SK-N-SH (cell line): ENCODE results near the gene DENND1A. TPM values are rescaled to one million over a fixed set of nuclear protein-coding genes. Genes with fewer than 3 reads are reported as not detected.

Experiments
- CTCF ChIA-PET: fragments of 300-600, 350-600 bp; formaldehyde crosslinking; extraction: SDS; loops from one replicate; lab custom pipeline; 2021; lab: Yijun Ruan, JAX
- POLR2A ChIA-PET: fragments of 350-600 bp; sonication (Branson Sonifier 250); formaldehyde crosslinking; extraction: SDS; loops from one replicate; lab custom pipeline; 2020; ENCODE audit warnings: antibody characterized with exemption, inconsistent platforms; lab: Yijun Ruan, JAX
- DNase-seq: peaks from one replicate; pipeline ENCODE4 v3.0.0; 2012
- H2AFZ ChIP-seq: fragments of 200-600 bp; sonication (generic); 2 replicates; pipeline ENCODE4 v1.8.1; 2016; ENCODE audit warnings: antibody characterized with exemption, mild to moderate bottlenecking, low read depth
- H3F3A ChIP-seq: fragments of 200-600 bp; sonication (generic); replicated peaks from 2 replicates; pipeline ENCODE3; 2016; ENCODE audit warnings: antibody characterized with exemption, mild to moderate bottlenecking; ENCODE audit not compliant: insufficient read depth
- H3K27ac ChIP-seq, 2 experiments: fragments of 200-500 bp in 1 of 2; fragments of 200-600 bp in 1 of 2; sonication (Bioruptor generic) in 1 of 2; sonication (generic), shearing (Covaris generic) in 1 of 2; 2 replicates each; pipeline versions ENCODE4 v1.5.1 to v1.6.1; 2014 to 2016; ENCODE audit warnings: low read depth in 2 of 2, inconsistent platforms in 1 of 2, low read length in 1 of 2, mild to moderate bottlenecking in 1 of 2, mixed read lengths in 1 of 2
- H3K27me3 ChIP-seq: fragments of 200-600 bp; sonication (generic), shearing (Covaris generic); 2 replicates; pipeline ENCODE4 v1.6.1; 2016; ENCODE audit warnings: mixed run types; ENCODE audit not compliant: insufficient read depth
- H3K36me3 ChIP-seq, 2 experiments: fragments of 200-500 bp in 1 of 2; fragments of 200-600 bp in 1 of 2; sonication (Bioruptor generic) in 1 of 2; sonication (generic) in 1 of 2; replicated peaks in 1 of 2; 2 replicates each; pipeline versions ENCODE3 to v1.5.1; 2014 to 2016; ENCODE audit warnings: low read length in 1 of 2, mild to moderate bottlenecking in 1 of 2; ENCODE audit not compliant: insufficient read depth in 2 of 2, control insufficient read depth in 1 of 2
- H3K4me1 ChIP-seq, 2 experiments: fragments of 200-500 bp in 1 of 2; fragments of 200-600 bp in 1 of 2; sonication (Bioruptor generic) in 1 of 2; sonication (generic), shearing (Covaris generic) in 1 of 2; 2 replicates each; pipeline versions ENCODE4 v1.5.1 to v1.6.1; 2014 to 2016; ENCODE audit warnings: low read depth in 1 of 2, low read length in 1 of 2, mixed run types in 1 of 2; ENCODE audit not compliant: insufficient read depth in 2 of 2, control insufficient read depth in 1 of 2
- H3K4me2 ChIP-seq: fragments of 200-600 bp; sonication (generic), shearing (Covaris generic); 2 replicates; pipeline ENCODE4 v1.6.1; 2017; ENCODE audit warnings: mixed run types
- H3K4me3 ChIP-seq, 2 experiments: fragments of 200-500 bp in 1 of 2; fragments of 200-600 bp in 1 of 2; sonication (Bioruptor generic) in 1 of 2; sonication (generic), shearing (Covaris generic) in 1 of 2; 2 replicates each; pipeline versions ENCODE4 v1.5.1 to v1.8.1; 2014 to 2016; ENCODE audit warnings: low read depth in 2 of 2, inconsistent platforms in 1 of 2, low read length in 1 of 2, mild to moderate bottlenecking in 1 of 2, mixed read lengths in 1 of 2, moderate library complexity in 1 of 2
- H3K79me2 ChIP-seq: fragments of 200-600 bp; sonication (generic); 2 replicates; pipeline ENCODE4 v1.8.1; 2017; ENCODE audit warnings: mild to moderate bottlenecking; ENCODE audit not compliant: insufficient read depth
- H3K9ac ChIP-seq: fragments of 200-600 bp; sonication (generic); 2 replicates; pipeline ENCODE4 v1.6.1; 2017; ENCODE audit warnings: mixed run types
- H3K9me2 ChIP-seq: fragments of 200-600 bp; sonication (generic); 2 replicates; pipeline ENCODE4 v1.6.1; 2017; ENCODE audit warnings: mixed run types
- H3K9me3 ChIP-seq: fragments of 200-600 bp; sonication (generic); 2 replicates; pipeline ENCODE4 v1.6.1; 2017; ENCODE audit warnings: mixed run types, mild to moderate bottlenecking, moderate library complexity
- H4K20me1 ChIP-seq: fragments of 200-600 bp; sonication (generic); 2 replicates; pipeline ENCODE4 v1.6.1; 2017; ENCODE audit warnings: mild to moderate bottlenecking, mixed run types; ENCODE audit not compliant: insufficient read depth
- CHD2 ChIP-seq: fragments of 150-350 bp; IDR thresholded peaks from 2 replicates; pipeline ENCODE4 v1.6.1; 2018; ENCODE audit warnings: low read length; ENCODE audit not compliant: partially characterized antibody
- FOXJ3 ChIP-seq: sonication (generic); formaldehyde crosslinking; IDR thresholded peaks from 2 replicates; pipeline ENCODE4 v1.5.1; 2020; ENCODE audit warnings: mild to moderate bottlenecking, missing genetic modification reagents
- FOXM1 ChIP-seq: IDR thresholded peaks from 2 replicates; pipeline ENCODE4 v1.4.0; 2012; ENCODE audit warnings: low read depth, mild to moderate bottlenecking
- JUND ChIP-seq: IDR thresholded peaks from 2 replicates; pipeline ENCODE4 v1.4.0; 2012
- MEF2A ChIP-seq: IDR thresholded peaks from 2 replicates; pipeline ENCODE4 v1.4.0; 2012; ENCODE audit warnings: low read depth, borderline replicate concordance
- MXI1 ChIP-seq: IDR thresholded peaks from 2 replicates; pipeline ENCODE4 v1.6.1; 2012; ENCODE audit warnings: mild to moderate bottlenecking, low read depth, low read length, improper control_type of control experiment
- NFIC ChIP-seq: IDR thresholded peaks from 2 replicates; pipeline ENCODE4 v1.4.0; 2012; ENCODE audit warnings: borderline replicate concordance
- NRF1 ChIP-seq: IDR thresholded peaks from 2 replicates; pipeline ENCODE4 v1.6.1; 2012; ENCODE audit warnings: low read depth, mild to moderate bottlenecking, low read length
- POLR2AphosphoS5 ChIP-seq: IDR thresholded peaks from 2 replicates; pipeline ENCODE4 v1.6.1; 2012; ENCODE audit warnings: low read depth, low read length
- RFX5 ChIP-seq: IDR thresholded peaks from 2 replicates; pipeline ENCODE4 v1.6.1; 2012; ENCODE audit warnings: mild to moderate bottlenecking, improper control_type of control experiment, low read length
- RXRA ChIP-seq: IDR thresholded peaks from 2 replicates; pipeline ENCODE4 v1.4.0; 2012; ENCODE audit warnings: low read depth, mild to moderate bottlenecking, borderline replicate concordance
- SMC3 ChIP-seq: IDR thresholded peaks from 2 replicates; pipeline ENCODE4 v1.6.1; 2012; ENCODE audit warnings: low read depth, low read length, improper control_type of control experiment
- YY1 ChIP-seq: IDR thresholded peaks from 2 replicates; pipeline ENCODE4 v1.4.0; 2012; ENCODE audit warnings: low read depth, mild to moderate bottlenecking
- WGBS: methylation state at CpG from one replicate; pipeline ENCODE4 v1.1.6; 2017; ENCODE audit warnings: low lambda C conversion rate; 5-methylcytosine and 5-hydroxymethylcytosine counted together
- polyA plus RNA-seq, 3 experiments: library from polyadenylated mRNA; depleted of rRNA; stranded (reverse); fragments of >200 nt; gene quantifications; 2 replicates each; pipeline ENCODE4 v1.2.3, GENCODE V29; 2012
- TF ChIP-seq, protein P1 (sequence below): fragments of 200-600 bp; sonication (generic); IDR thresholded peaks from 2 replicates; pipeline ENCODE4 v1.6.1; 2017; ENCODE audit warnings: antibody characterized with exemption, mild to moderate bottlenecking, moderate library complexity
- TF ChIP-seq, protein P2 (sequence below): fragments of 150-350 bp; IDR thresholded peaks from 2 replicates; pipeline ENCODE4 v1.6.1; 2016; ENCODE audit warnings: mild to moderate bottlenecking, low read depth, low read length

DENND1A gene
- polyA plus RNA-seq, 1 of the 3 experiments (the other 2 are of a cell fraction): 25.4 TPM

DNA sequence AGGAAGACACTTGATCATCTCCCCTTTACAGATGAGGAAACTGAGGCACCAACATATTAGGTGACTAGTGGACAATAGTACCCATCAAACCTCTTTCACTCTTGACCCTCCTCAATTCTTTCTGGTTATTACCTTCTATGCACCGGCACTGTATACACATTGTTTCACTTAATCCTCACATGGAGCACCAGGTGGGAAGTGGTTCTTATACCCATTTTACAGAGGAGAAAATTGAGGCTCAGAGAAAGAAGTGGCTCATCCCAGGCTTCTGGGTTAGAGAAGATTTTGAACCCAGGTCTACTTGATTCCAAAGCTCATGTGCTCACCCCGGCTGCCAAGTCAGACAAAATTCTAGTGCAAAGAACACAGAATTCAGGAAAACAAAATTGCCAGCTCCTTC is 17.4 kb upstream of the DENND1A start:
- no peak overlapping the region for H3K27ac ChIP-seq
- H3K9me2 ChIP-seq: no peaks in the 10 kb centered on the region
- no peak overlapping the region for H3K4me3 ChIP-seq
- no peak for DNase-seq
- CTCF ChIA-PET: no interaction called here
- H2AFZ ChIP-seq: no peak overlapping the region
- no peaks in the 10 kb centered on the region for H3K36me3 ChIP-seq
- H3K4me1 ChIP-seq: no peaks in the 10 kb centered on the region
- POLR2A ChIA-PET: no interaction called here
- no peak for TF ChIP-seq MEF2A
- TF ChIP-seq, protein P1, sequence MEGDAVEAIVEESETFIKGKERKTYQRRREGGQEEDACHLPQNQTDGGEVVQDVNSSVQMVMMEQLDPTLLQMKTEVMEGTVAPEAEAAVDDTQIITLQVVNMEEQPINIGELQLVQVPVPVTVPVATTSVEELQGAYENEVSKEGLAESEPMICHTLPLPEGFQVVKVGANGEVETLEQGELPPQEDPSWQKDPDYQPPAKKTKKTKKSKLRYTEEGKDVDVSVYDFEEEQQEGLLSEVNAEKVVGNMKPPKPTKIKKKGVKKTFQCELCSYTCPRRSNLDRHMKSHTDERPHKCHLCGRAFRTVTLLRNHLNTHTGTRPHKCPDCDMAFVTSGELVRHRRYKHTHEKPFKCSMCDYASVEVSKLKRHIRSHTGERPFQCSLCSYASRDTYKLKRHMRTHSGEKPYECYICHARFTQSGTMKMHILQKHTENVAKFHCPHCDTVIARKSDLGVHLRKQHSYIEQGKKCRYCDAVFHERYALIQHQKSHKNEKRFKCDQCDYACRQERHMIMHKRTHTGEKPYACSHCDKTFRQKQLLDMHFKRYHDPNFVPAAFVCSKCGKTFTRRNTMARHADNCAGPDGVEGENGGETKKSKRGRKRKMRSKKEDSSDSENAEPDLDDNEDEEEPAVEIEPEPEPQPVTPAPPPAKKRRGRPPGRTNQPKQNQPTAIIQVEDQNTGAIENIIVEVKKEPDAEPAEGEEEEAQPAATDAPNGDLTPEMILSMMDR: no peak
- no peaks in the 10 kb centered on the region for H3K27me3 ChIP-seq
- no peak overlapping the region for H3K9ac ChIP-seq
- WGBS: 79% methylated on average over 2 of the region's 2 CpGs
- H3K4me2 ChIP-seq: no peak overlapping the region
- no peaks in the 10 kb centered on the region for H4K20me1 ChIP-seq
- H3K9me3 ChIP-seq: no peaks in the 10 kb centered on the region
- H3F3A ChIP-seq: no peaks in the 10 kb centered on the region
- H3K79me2 ChIP-seq: no peaks in the 10 kb centered on the region

DNA sequence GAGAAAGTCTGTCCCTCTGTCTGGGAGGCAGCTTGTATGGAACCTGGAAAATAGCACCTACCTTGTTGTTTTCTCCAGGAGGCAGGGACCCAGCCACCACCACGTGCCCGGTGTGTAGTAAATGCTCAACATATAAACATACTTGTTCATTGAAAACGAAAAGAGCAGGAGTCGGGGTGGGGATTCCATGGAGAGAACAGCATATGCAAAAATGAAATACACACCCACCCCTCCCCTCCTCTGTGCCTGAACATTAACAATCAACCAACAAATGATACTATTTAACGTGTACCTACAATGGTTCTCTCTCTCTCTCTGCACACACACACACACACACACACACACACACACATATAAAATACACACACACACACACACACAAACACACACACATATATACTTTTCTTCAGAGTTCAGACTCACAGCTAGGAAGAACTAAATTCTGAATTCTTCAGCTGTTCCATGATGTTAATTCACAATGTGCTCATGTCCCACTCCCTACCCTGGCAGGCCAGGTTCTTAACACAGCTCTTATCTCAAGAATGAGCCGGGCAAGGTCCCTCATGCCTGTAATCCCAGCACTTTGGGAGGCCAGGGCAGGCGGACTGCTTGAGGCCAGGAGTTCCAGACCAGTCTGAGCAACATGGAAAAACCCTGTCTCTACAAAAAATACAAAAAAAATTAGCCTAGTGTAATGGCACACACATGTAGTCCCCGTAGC is 16.3 kb upstream of the DENND1A start:
- WGBS: 62% methylated on average over 8 of the region's 8 CpGs
- H3K27me3 ChIP-seq: no peaks in the 10 kb centered on the region; the same call in 1 of the 2 replicates
- no peak for TF ChIP-seq MXI1
- TF ChIP-seq FOXJ3 (CRISPR knock-in tag): no peak
- TF ChIP-seq MEF2A: no peak
- no peak for TF ChIP-seq NRF1
- no peak for TF ChIP-seq CHD2
- no peak for TF ChIP-seq JUND
- no peak for TF ChIP-seq FOXM1
- TF ChIP-seq RXRA: no peak
- no peak for TF ChIP-seq YY1
- no peak for TF ChIP-seq POLR2AphosphoS5
- TF ChIP-seq RFX5: no peak
- TF ChIP-seq, protein P2, sequence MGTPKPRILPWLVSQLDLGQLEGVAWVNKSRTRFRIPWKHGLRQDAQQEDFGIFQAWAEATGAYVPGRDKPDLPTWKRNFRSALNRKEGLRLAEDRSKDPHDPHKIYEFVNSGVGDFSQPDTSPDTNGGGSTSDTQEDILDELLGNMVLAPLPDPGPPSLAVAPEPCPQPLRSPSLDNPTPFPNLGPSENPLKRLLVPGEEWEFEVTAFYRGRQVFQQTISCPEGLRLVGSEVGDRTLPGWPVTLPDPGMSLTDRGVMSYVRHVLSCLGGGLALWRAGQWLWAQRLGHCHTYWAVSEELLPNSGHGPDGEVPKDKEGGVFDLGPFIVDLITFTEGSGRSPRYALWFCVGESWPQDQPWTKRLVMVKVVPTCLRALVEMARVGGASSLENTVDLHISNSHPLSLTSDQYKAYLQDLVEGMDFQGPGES: no peak
- no peak for TF ChIP-seq NFIC
- no peak for TF ChIP-seq SMC3
- TF ChIP-seq, all 33 proteins: peak for 0
- no peak overlapping the region for H3K4me3 ChIP-seq
- no peak overlapping the region for H3K9ac ChIP-seq
- H3K9me2 ChIP-seq: no peaks in the 10 kb centered on the region
- H3K4me1 ChIP-seq: no peaks in the 10 kb centered on the region
- no peaks in the 10 kb centered on the region for H3K9me3 ChIP-seq
- no peaks in the 10 kb centered on the region for H3F3A ChIP-seq
- H3K79me2 ChIP-seq: no peaks in the 10 kb centered on the region
- H3K36me3 ChIP-seq: no peaks in the 10 kb centered on the region
- ChIA-PET POLR2A (no interaction called here), CTCF (no interaction called here)
- no peaks in the 10 kb centered on the region for H4K20me1 ChIP-seq
- H3K4me2 ChIP-seq: no peak overlapping the region
- H3K27ac ChIP-seq: no peak overlapping the region
- DNase-seq: no peak
- H2AFZ ChIP-seq: no peak overlapping the region
